ENCODE measurements around the gene TUBB2A. TPM values are rescaled to one million over a fixed set of nuclear protein-coding genes. Genes with fewer than 3 reads are reported as not detected.

TUBB2A gene
- total and polyA plus RNA-seq, 10 of the 15 experiments (the other 5 are each of a cell fraction or from before 2014, with no cell fraction given): 2.2 to 49.5 (median 31.3) TPM

GRCh38 chr6:3125815-3126214 lies 31.5 kb downstream of the TUBB2A start:
- in situ Hi-C loops (cut with MboI): loop anchor here (5.0 kb wide), 2 partner anchors 126 to 606 kb away; no protein-coding TSS in a partner anchor
- POLR2A ChIA-PET: no interaction called here
- SMC1A ChIA-PET (ENCODE audit: uncharacterized antibody, unreplicated experiment): interaction anchor here (1.0 to 3.5 kb wide), 7 partner anchors 17 to 278 kb away, joined by 3 to 32 read pairs (median 4); no protein-coding TSS in a partner anchor
- 0% methylated on average over 2 of the region's 2 CpGs for WGBS (ENCODE audit: insufficient coverage, insufficient replicate concordance, low lambda C conversion rate, missing lambda C conversion rate)
- Histone ChIP-seq H4K20me1 (ENCODE audit: control insufficient read depth, insufficient read depth) (no peaks in the 10 kb centered on the region), H2AFZ (ENCODE audit: control insufficient read depth, low read depth, low read length) (no peak overlapping the region), H3K4me1 (ENCODE audit: control insufficient read depth, insufficient read depth, low read length) (peaks cover 7% of the 10 kb centered on the region), H3K79me2 (ENCODE audit: control insufficient read depth, insufficient read depth, low read length) (no peaks in the 10 kb centered on the region), H3K9ac (ENCODE audit: control insufficient read depth, insufficient read depth, low read length) (no peak overlapping the region), H3K36me3 (ENCODE audit: control insufficient read depth in 2 of 2, insufficient read depth in 2 of 2, low read length in 1 of 2) (no peaks in the 10 kb centered on the region), H3K4me2 (ENCODE audit: control insufficient read depth, insufficient read depth) (no peak overlapping the region), H3K27ac (ENCODE audit: control insufficient read depth, insufficient read depth) (no peak overlapping the region), H3K27me3 (replicated peaks in 1 of 2; ENCODE audit: control insufficient read depth in 2 of 2, insufficient read depth in 2 of 2, low read length in 1 of 2) (no peaks in the 10 kb centered on the region), H3K4me3 (no peak overlapping the region), H3K9me3 (replicated peaks; ENCODE audit: control insufficient read depth, insufficient read depth, low read length) (no peaks in the 10 kb centered on the region)
- RAD21 ChIA-PET (ENCODE audit: unreplicated experiment): interaction anchor here (1.0 to 1.1 kb wide), 2 partner anchors 83 to 126 kb away, joined by 3 to 11 read pairs; no protein-coding TSS in a partner anchor
- DNase-seq (ENCODE audit: low read depth, low spot score): no peak
- no peak for FAIRE-seq
- CTCF ChIA-PET: interaction anchor here (0.8 to 3.7 kb wide), 9 partner anchors 10 to 606 kb away, joined by 3 to 61 read pairs (median 5); no protein-coding TSS in a partner anchor
- intact Hi-C loops (cut with micrococcal nuclease; ENCODE audit: unreplicated experiment): loop anchor here (1.0 to 2.0 kb wide), 5 partner anchors 83 to 607 kb away; partner anchors contain the start of gene PSMG4
- no TSS peak for BruUV-seq (replicated peaks)
- peak; percentile 30 for ATAC-seq
- TF ChIP-seq RAD51 (IDR thresholded peaks at IDR 0.05): no peak
- TF ChIP-seq PAX5 (IDR thresholded peaks at IDR 0.05; ENCODE audit: borderline replicate concordance, low read depth, low read length): no peak
- TF ChIP-seq PBX3 (IDR thresholded peaks at IDR 0.05; ENCODE audit: insufficient replicate concordance, low read depth, low read length): no peak
- TF ChIP-seq ZBTB33 (IDR thresholded peaks at IDR 0.05): no peak
- no peak for TF ChIP-seq BHLHE40 (IDR thresholded peaks at IDR 0.05; ENCODE audit: borderline replicate concordance in 1 of 2, low read depth in 2 of 2, low read length in 1 of 2)
- TF ChIP-seq RFX5 (IDR thresholded peaks at IDR 0.05; ENCODE audit: low read depth, low read length): no peak
- no peak for TF ChIP-seq RUNX3 (IDR thresholded peaks at IDR 0.05; ENCODE audit: low read length)
- no peak for TF ChIP-seq ZBTB40 (IDR thresholded peaks at IDR 0.05; ENCODE audit: borderline replicate concordance)
- no peak for TF ChIP-seq ZNF24 (IDR thresholded peaks at IDR 0.05)
- no peak for TF ChIP-seq USF1 (IDR thresholded peaks at IDR 0.05; ENCODE audit: borderline replicate concordance, extremely low read length, insufficient read depth, low read depth, low read length)
- no peak for TF ChIP-seq KDM1A (IDR thresholded peaks at IDR 0.05; ENCODE audit: borderline replicate concordance)
- no peak for TF ChIP-seq SUPT20H (IDR thresholded peaks at IDR 0.05; ENCODE audit: borderline replicate concordance, control insufficient read depth, low read depth, low read length)

Measured in GM12878 (cell line).